Measurements from ENCODE around the gene FBN1.

FBN1 gene

GRCh38 chr15:48565560-48566482, 79.7 kb downstream of the FBN1 start:
- Mint-ChIP-seq H3K27me3 (peaks cover 41% of the 10 kb centered on the region), H3K27ac (ENCODE audit: low read depth) (no peak overlapping the region), H3K36me3 (ENCODE audit: insufficient read depth) (no peaks in the 10 kb centered on the region), H3K9me3 (no peaks in the 10 kb centered on the region), H3K4me1 (no peaks in the 10 kb centered on the region), H3K4me3 (no peak overlapping the region)
- ATAC-seq (replicated peaks; ENCODE audit: extremely low read depth, poor library complexity, severe bottlenecking) (no peak), DNase-seq (ENCODE audit: low spot score in 2 of 2) (no peak)

- ATAC-seq (replicated peaks; ENCODE audit: extremely low read depth, poor library complexity, severe bottlenecking), result no peak
- no peak overlapping the region for H3K27ac Mint-ChIP-seq (ENCODE audit: low read depth)
Measured at GRCh38 chr15:48564690-48565089, 80.8 kb downstream of the FBN1 start.

GRCh38 chr15:48563934-48564333, 81.6 kb downstream of the FBN1 start:
- DNase-seq (ENCODE audit: low spot score in 2 of 2), result no peak
- no peak overlapping the region for H3K4me3 Mint-ChIP-seq
- ATAC-seq (replicated peaks; ENCODE audit: extremely low read depth, poor library complexity, severe bottlenecking), result no peak
- no peaks in the 10 kb centered on the region for H3K9me3 Mint-ChIP-seq
- no peak overlapping the region for H3K27ac Mint-ChIP-seq (ENCODE audit: low read depth)
- peaks cover 55% of the 10 kb centered on the region for H3K27me3 Mint-ChIP-seq
- H3K4me1 Mint-ChIP-seq, result no peaks in the 10 kb centered on the region
- no peaks in the 10 kb centered on the region for H3K36me3 Mint-ChIP-seq (ENCODE audit: insufficient read depth)

More at GRCh38 chr15:48564690-48565089, 80.8 kb downstream of the FBN1 start:
- Mint-ChIP-seq H3K27me3 (peaks cover 51% of the 10 kb centered on the region), H3K36me3 (ENCODE audit: insufficient read depth) (no peaks in the 10 kb centered on the region), H3K4me3 (no peak overlapping the region), H3K4me1 (no peaks in the 10 kb centered on the region), H3K9me3 (no peaks in the 10 kb centered on the region)
- no peak for DNase-seq (ENCODE audit: low spot score in 2 of 2)

GRCh38 chr15:48560321-48561051, 85.0 kb downstream of the FBN1 start:
- ATAC-seq (replicated peaks; ENCODE audit: extremely low read depth, poor library complexity, severe bottlenecking), result no peak
- Mint-ChIP-seq H3K4me1 (no peaks in the 10 kb centered on the region), H3K27ac (ENCODE audit: low read depth) (no peak overlapping the region), H3K27me3 (peaks cover 37% of the 10 kb centered on the region), H3K9me3 (no peaks in the 10 kb centered on the region), H3K4me3 (no peak overlapping the region), H3K36me3 (ENCODE audit: insufficient read depth) (no peaks in the 10 kb centered on the region)
- no peak for DNase-seq (ENCODE audit: low spot score in 2 of 2)

GRCh38 chr15:48559285-48559684, 86.2 kb downstream of the FBN1 start:
- H3K4me1 Mint-ChIP-seq, result no peaks in the 10 kb centered on the region
- H3K4me3 Mint-ChIP-seq, result no peak overlapping the region
- H3K9me3 Mint-ChIP-seq, result no peaks in the 10 kb centered on the region
- DNase-seq (ENCODE audit: low spot score in 2 of 2) (no peak), ATAC-seq (replicated peaks; ENCODE audit: extremely low read depth, poor library complexity, severe bottlenecking) (no peak)
- H3K27me3 Mint-ChIP-seq, result peaks cover 43% of the 10 kb centered on the region
- H3K27ac Mint-ChIP-seq (ENCODE audit: low read depth), result no peak overlapping the region
- H3K36me3 Mint-ChIP-seq (ENCODE audit: insufficient read depth), result no peaks in the 10 kb centered on the region

- Mint-ChIP-seq H3K36me3 (ENCODE audit: insufficient read depth) (no peaks in the 10 kb centered on the region), H3K9me3 (no peaks in the 10 kb centered on the region), H3K4me3 (no peak overlapping the region), H3K27me3 (peaks cover 43% of the 10 kb centered on the region), H3K27ac (ENCODE audit: low read depth) (no peak overlapping the region), H3K4me1 (no peaks in the 10 kb centered on the region)
- ATAC-seq (replicated peaks; ENCODE audit: extremely low read depth, poor library complexity, severe bottlenecking) (no peak), DNase-seq (ENCODE audit: low spot score in 2 of 2) (no peak)
Measured at GRCh38 chr15:48558226-48558625, 87.3 kb downstream of the FBN1 start.

GRCh38 chr15:48557335-48557734, 88.2 kb downstream of the FBN1 start:
- Mint-ChIP-seq H3K36me3 (ENCODE audit: insufficient read depth) (no peaks in the 10 kb centered on the region), H3K27ac (ENCODE audit: low read depth) (no peak overlapping the region), H3K4me1 (no peaks in the 10 kb centered on the region), H3K9me3 (no peaks in the 10 kb centered on the region), H3K27me3 (peaks cover 39% of the 10 kb centered on the region), H3K4me3 (no peak overlapping the region)
- ATAC-seq (replicated peaks; ENCODE audit: extremely low read depth, poor library complexity, severe bottlenecking), result no peak
- DNase-seq (ENCODE audit: low spot score in 2 of 2), result no peak

GRCh38 chr15:48556159-48556897, 89.2 kb downstream of the FBN1 start:
- H3K27me3 Mint-ChIP-seq, result peaks cover 39% of the 10 kb centered on the region
- no peak overlapping the region for H3K27ac Mint-ChIP-seq (ENCODE audit: low read depth)
- no peaks in the 10 kb centered on the region for H3K36me3 Mint-ChIP-seq (ENCODE audit: insufficient read depth)
- H3K4me1 Mint-ChIP-seq, result no peaks in the 10 kb centered on the region
- no peak overlapping the region for H3K4me3 Mint-ChIP-seq
- ATAC-seq (replicated peaks; ENCODE audit: extremely low read depth, poor library complexity, severe bottlenecking) (no peak), DNase-seq (ENCODE audit: low spot score in 2 of 2) (no peak)
- no peaks in the 10 kb centered on the region for H3K9me3 Mint-ChIP-seq

- H3K27ac Mint-ChIP-seq (ENCODE audit: low read depth), result no peak overlapping the region
Measured at GRCh38 chr15:48555241-48555881, 90.1 kb downstream of the FBN1 start.

GRCh38 chr15:48554112-48554511, 91.4 kb downstream of the FBN1 start:
- Mint-ChIP-seq H3K4me3 (no peak overlapping the region), H3K27ac (ENCODE audit: low read depth) (no peak overlapping the region), H3K4me1 (no peaks in the 10 kb centered on the region), H3K9me3 (no peaks in the 10 kb centered on the region), H3K27me3 (peaks cover 23% of the 10 kb centered on the region), H3K36me3 (ENCODE audit: insufficient read depth) (no peaks in the 10 kb centered on the region)
- ATAC-seq (replicated peaks; ENCODE audit: extremely low read depth, poor library complexity, severe bottlenecking) (no peak), DNase-seq (ENCODE audit: low spot score in 2 of 2) (no peak)

More at GRCh38 chr15:48555241-48555881, 90.1 kb downstream of the FBN1 start:
- no peaks in the 10 kb centered on the region for H3K9me3 Mint-ChIP-seq
- no peak for ATAC-seq (replicated peaks; ENCODE audit: extremely low read depth, poor library complexity, severe bottlenecking)
- no peaks in the 10 kb centered on the region for H3K36me3 Mint-ChIP-seq (ENCODE audit: insufficient read depth)
- no peak overlapping the region for H3K4me3 Mint-ChIP-seq
- DNase-seq (ENCODE audit: low spot score in 2 of 2), result no peak
- no peaks in the 10 kb centered on the region for H3K4me1 Mint-ChIP-seq
- peaks cover 35% of the 10 kb centered on the region for H3K27me3 Mint-ChIP-seq

GRCh38 chr15:48553559-48553958, 92.0 kb downstream of the FBN1 start:
- ATAC-seq (replicated peaks; ENCODE audit: extremely low read depth, poor library complexity, severe bottlenecking) (no peak), DNase-seq (ENCODE audit: low spot score in 2 of 2) (no peak)
- H3K27me3 Mint-ChIP-seq, result peaks cover 22% of the 10 kb centered on the region
- H3K4me1 Mint-ChIP-seq, result no peaks in the 10 kb centered on the region
- no peaks in the 10 kb centered on the region for H3K9me3 Mint-ChIP-seq
- H3K27ac Mint-ChIP-seq (ENCODE audit: low read depth), result no peak overlapping the region
- H3K36me3 Mint-ChIP-seq (ENCODE audit: insufficient read depth), result no peaks in the 10 kb centered on the region
- H3K4me3 Mint-ChIP-seq, result no peak overlapping the region
